Measurements from ENCODE around the gene RAPGEF4. TPM values are rescaled to one million over a fixed set of nuclear protein-coding genes. Genes with fewer than 3 reads are reported as not detected.
A peak's percentile ranks its signal among the peaks of the same experiment; 100 is the strongest.

The RAPGEF4 gene
- total and polyA plus RNA-seq, 4 donors = 6.4 to 33.5 (median 8.6) TPM

- TF ChIP-seq, protein P1, sequence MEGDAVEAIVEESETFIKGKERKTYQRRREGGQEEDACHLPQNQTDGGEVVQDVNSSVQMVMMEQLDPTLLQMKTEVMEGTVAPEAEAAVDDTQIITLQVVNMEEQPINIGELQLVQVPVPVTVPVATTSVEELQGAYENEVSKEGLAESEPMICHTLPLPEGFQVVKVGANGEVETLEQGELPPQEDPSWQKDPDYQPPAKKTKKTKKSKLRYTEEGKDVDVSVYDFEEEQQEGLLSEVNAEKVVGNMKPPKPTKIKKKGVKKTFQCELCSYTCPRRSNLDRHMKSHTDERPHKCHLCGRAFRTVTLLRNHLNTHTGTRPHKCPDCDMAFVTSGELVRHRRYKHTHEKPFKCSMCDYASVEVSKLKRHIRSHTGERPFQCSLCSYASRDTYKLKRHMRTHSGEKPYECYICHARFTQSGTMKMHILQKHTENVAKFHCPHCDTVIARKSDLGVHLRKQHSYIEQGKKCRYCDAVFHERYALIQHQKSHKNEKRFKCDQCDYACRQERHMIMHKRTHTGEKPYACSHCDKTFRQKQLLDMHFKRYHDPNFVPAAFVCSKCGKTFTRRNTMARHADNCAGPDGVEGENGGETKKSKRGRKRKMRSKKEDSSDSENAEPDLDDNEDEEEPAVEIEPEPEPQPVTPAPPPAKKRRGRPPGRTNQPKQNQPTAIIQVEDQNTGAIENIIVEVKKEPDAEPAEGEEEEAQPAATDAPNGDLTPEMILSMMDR (IDR thresholded peaks at IDR 0.05; ENCODE audit: control extremely low read depth, extremely low read depth) = no peak
- no peak overlapping the region for H3K9ac ChIP-seq (ENCODE audit: insufficient read depth in 1 of 2, low read length in 2 of 2)
- no peak overlapping the region for H3K4me3 ChIP-seq
- peaks cover 0 to 10% (median 6%) of the 10 kb centered on the region in 3 donors for H3K27me3 ChIP-seq (ENCODE audit: control insufficient read depth in 3 of 3, insufficient read depth in 3 of 3, low read length in 2 of 3)
- ATAC-seq (ENCODE audit: insufficient read depth, low FRiP score) (no peak), DNase-seq (no peak)
- H3K4me1 ChIP-seq (ENCODE audit: control insufficient read depth in 5 of 5, insufficient read depth in 5 of 5, low read length in 5 of 5) = peaks cover 0 to 25% (median 8%) of the 10 kb centered on the region in 5 donors
- no peaks in the 10 kb centered on the region for H3K36me3 ChIP-seq (ENCODE audit: control insufficient read depth in 4 of 4, insufficient read depth in 4 of 4, low read length in 4 of 4)
- H3K9me3 ChIP-seq (ENCODE audit: control insufficient read depth in 4 of 4, insufficient read depth in 3 of 4, low read length in 3 of 4) = peaks cover 0 to 2% (median 0%) of the 10 kb centered on the region in 4 donors
- 88 to 95% methylated on average over 7 of the region's 7 CpGs for WGBS, 2 donors
- H3K27ac ChIP-seq (ENCODE audit: low read depth in 1 of 2, low read length in 1 of 2) = no peak overlapping the region
Observed at GRCh38 chr2:172926785-172927640, 191.4 kb downstream of the RAPGEF4 start.

DNA sequence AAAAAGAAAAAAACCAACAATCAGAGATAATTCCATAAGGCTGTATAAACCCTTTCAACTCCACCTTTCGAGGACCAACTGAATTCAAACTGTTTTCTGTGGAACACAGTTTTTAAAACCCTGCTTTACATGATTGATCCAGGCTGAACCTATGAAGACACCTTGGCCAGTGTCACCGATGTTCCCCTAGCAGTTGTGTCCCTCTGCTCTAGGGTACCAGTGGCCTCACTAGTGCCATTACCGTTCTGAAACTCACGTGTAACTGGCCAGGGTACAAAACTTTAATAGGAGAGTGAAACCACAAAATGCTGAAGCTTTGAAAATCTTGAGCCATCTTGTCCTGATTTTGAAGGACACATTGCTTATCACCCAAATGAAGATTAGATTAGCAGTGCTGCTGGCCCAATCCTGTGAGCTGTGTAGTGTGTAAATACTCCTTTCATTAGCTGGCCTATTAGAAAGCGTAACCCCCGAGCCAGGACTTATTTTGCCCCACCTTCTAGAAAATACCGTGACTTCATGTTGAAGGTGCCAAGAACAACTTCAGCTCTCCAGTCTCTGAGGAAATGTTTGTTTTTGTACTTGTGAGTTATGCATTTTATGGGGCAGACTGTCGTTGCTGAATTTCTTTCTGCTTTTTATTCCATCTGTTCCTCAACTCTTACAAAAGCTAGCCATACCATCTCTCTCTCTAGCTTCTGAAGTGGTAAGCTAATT lies 192.2 kb downstream of the RAPGEF4 start:
- H3K4me3 ChIP-seq = no peak overlapping the region
- DNase-seq (peak; percentile 37 to 78 (median 64)), ATAC-seq (ENCODE audit: insufficient read depth, low FRiP score) (peak; percentile 74)
- peak overlapping the region; percentile 56 to 71 for H3K27ac ChIP-seq (ENCODE audit: low read depth in 1 of 2, low read length in 1 of 2)
- peaks cover 0 to 2% (median 0%) of the 10 kb centered on the region in 4 donors for H3K9me3 ChIP-seq (ENCODE audit: control insufficient read depth in 4 of 4, insufficient read depth in 3 of 4, low read length in 3 of 4)
- H3K36me3 ChIP-seq (ENCODE audit: control insufficient read depth in 4 of 4, insufficient read depth in 4 of 4, low read length in 4 of 4) = no peaks in the 10 kb centered on the region
- 42 to 59% methylated on average over 8 of the region's 8 CpGs for WGBS, 2 donors
- TF ChIP-seq, protein P1 (IDR thresholded peaks at IDR 0.05; ENCODE audit: control extremely low read depth, extremely low read depth) = no peak
- peak overlapping the region in 1 of 2 donors; percentile 57 for H3K9ac ChIP-seq (ENCODE audit: insufficient read depth in 1 of 2, low read length in 2 of 2)
- peaks cover 0 to 25% (median 8%) of the 10 kb centered on the region in 5 donors for H3K4me1 ChIP-seq (ENCODE audit: control insufficient read depth in 5 of 5, insufficient read depth in 5 of 5, low read length in 5 of 5)
- peaks cover 0 to 10% (median 9%) of the 10 kb centered on the region in 3 donors for H3K27me3 ChIP-seq (ENCODE audit: control insufficient read depth in 3 of 3, insufficient read depth in 3 of 3, low read length in 2 of 3)

GRCh38 chr2:172928756-172929155 lies 193.1 kb downstream of the RAPGEF4 start:
- TF ChIP-seq, protein P1 (IDR thresholded peaks at IDR 0.05; ENCODE audit: control extremely low read depth, extremely low read depth) = no peak
- peaks cover 0 to 2% (median 0%) of the 10 kb centered on the region in 4 donors for H3K9me3 ChIP-seq (ENCODE audit: control insufficient read depth in 4 of 4, insufficient read depth in 3 of 4, low read length in 3 of 4)
- no peak overlapping the region for H3K4me3 ChIP-seq
- no peak overlapping the region for H3K9ac ChIP-seq (ENCODE audit: insufficient read depth in 1 of 2, low read length in 2 of 2)
- WGBS, 2 donors = 48 to 63% methylated on average over 2 of the region's 2 CpGs
- H3K4me1 ChIP-seq (ENCODE audit: control insufficient read depth in 5 of 5, insufficient read depth in 5 of 5, low read length in 5 of 5) = peaks cover 0 to 25% (median 8%) of the 10 kb centered on the region in 5 donors
- peaks cover 0 to 14% (median 13%) of the 10 kb centered on the region in 3 donors for H3K27me3 ChIP-seq (ENCODE audit: control insufficient read depth in 3 of 3, insufficient read depth in 3 of 3, low read length in 2 of 3)
- DNase-seq = peak; percentile 53 to 89 (median 86)
- no peak for ATAC-seq (ENCODE audit: insufficient read depth, low FRiP score)
- H3K27ac ChIP-seq (ENCODE audit: low read depth in 1 of 2, low read length in 1 of 2) = peak overlapping the region; percentile 16 to 52
- no peaks in the 10 kb centered on the region for H3K36me3 ChIP-seq (ENCODE audit: control insufficient read depth in 4 of 4, insufficient read depth in 4 of 4, low read length in 4 of 4)
